HepG2 (cell line): ENCODE results near the gene CMKLR1. TPM values are rescaled to one million over a fixed set of nuclear protein-coding genes. Genes with fewer than 3 reads are reported as not detected.

ENCODE experiments used
- ATAC-seq: fragments of 200-7000 bp; cut with Tn5 transposase; 3 replicates; pipeline ENCODE4 v1.9.1; 2020; ENCODE audit warnings: mild to moderate bottlenecking, moderate library complexity
- Bru-seq: library from RNA; stranded (reverse); fragments of 400-500 nt; gene quantifications from one replicate; lab custom pipeline; 2021; lab: Mats Ljungman, UMichigan
- BruChase-seq, 2 experiments: library from RNA; stranded (reverse); fragments of 400-500 nt; gene quantifications; one replicate each; lab custom pipeline; 2021; lab: Mats Ljungman, UMichigan
- BruUV-seq: library from RNA; stranded (reverse); fragments of 400-500 nt; replicated peaks from 2 replicates; lab custom pipeline; 2021; lab: Mats Ljungman, UMichigan
- CTCF ChIA-PET: fragments of 300-600 bp; formaldehyde crosslinking; extraction: SDS; loops from one replicate; lab custom pipeline; 2021; ENCODE audit warnings: low total read pairs, inconsistent platforms, low intra/inter-chr PET ratio; lab: Yijun Ruan, JAX
- POLR2A ChIA-PET: fragments of 350-600 bp; sonication (Branson Sonifier 250); formaldehyde crosslinking; loops from one replicate; lab custom pipeline; 2020; ENCODE audit warnings: antibody characterized with exemption, inconsistent platforms; lab: Yijun Ruan, JAX
- DNase-seq: peaks from one replicate; pipeline ENCODE4 v3.0.0-alpha.2; 2015; ENCODE audit warnings: low spot score
- FAIRE-seq: peaks from 3 replicates; lab custom pipeline; 2011; peaks lifted over from hg19 to GRCh38; lab: Jason Lieb, UNC
- H2AFZ ChIP-seq: one replicate; pipeline ENCODE4 v1.6.1; 2011; ENCODE audit warnings: low read length, inconsistent platforms
- H3K27ac ChIP-seq: fragments of 300-600 bp; 3 replicates; pipeline ENCODE4 v1.8.0; 2011; ENCODE audit warnings: mixed run types, mild to moderate bottlenecking, mixed read lengths, low read length, inconsistent platforms; ENCODE audit not compliant: insufficient read depth; ENCODE audit errors: extremely low read length
- H3K27me3 ChIP-seq, 2 experiments: fragments of 200-600 bp in 1 of 2; 2 replicates in 1 of 2; 3 replicates in 1 of 2; pipeline versions ENCODE4 v1.6.0 to v1.8.0; 2011; ENCODE audit warnings: low read length in 2 of 2, mild to moderate bottlenecking in 2 of 2, moderate library complexity in 2 of 2, inconsistent platforms in 1 of 2; ENCODE audit not compliant: insufficient read depth in 2 of 2, control insufficient read depth in 1 of 2
- H3K36me3 ChIP-seq, 2 experiments: fragments of 200-600 bp in 1 of 2; replicated peaks in 1 of 2; 2 replicates in 1 of 2; 3 replicates in 1 of 2; pipeline versions ENCODE4 v1.5.1 to v1.8.0; 2011; ENCODE audit warnings: low read length in 2 of 2, inconsistent platforms in 1 of 2; ENCODE audit not compliant: insufficient read depth in 2 of 2, control insufficient read depth in 1 of 2
- H3K4me1 ChIP-seq: 2 replicates; pipeline ENCODE4 v1.5.1; 2012; ENCODE audit warnings: low read length, inconsistent platforms; ENCODE audit not compliant: insufficient read depth
- H3K4me2 ChIP-seq: 2 replicates; pipeline ENCODE4 v1.6.0; 2011; ENCODE audit warnings: low read depth, low read length, inconsistent platforms
- H3K4me3 ChIP-seq, 3 experiments: fragments of 200-600 bp in 1 of 3; sonication (generic), shearing (Covaris generic) in 1 of 3; replicated peaks in 1 of 3; 2 replicates each; pipeline ENCODE4 v1.5.1; 2011 to 2016; ENCODE audit warnings: low read length in 3 of 3, inconsistent platforms in 2 of 3, low read depth in 2 of 3, mild to moderate bottlenecking in 2 of 3, control low read depth in 1 of 3, mixed read lengths in 1 of 3; ENCODE audit not compliant: insufficient read depth in 1 of 3
- H3K79me2 ChIP-seq: one replicate; pipeline ENCODE4 v1.6.1; 2011; ENCODE audit warnings: low read length, inconsistent platforms; ENCODE audit not compliant: insufficient read depth
- H3K9ac ChIP-seq: 2 replicates; pipeline ENCODE4 v1.6.0; 2011; ENCODE audit warnings: mild to moderate bottlenecking, low read depth, low read length, inconsistent platforms; ENCODE audit not compliant: insufficient read depth
- H3K9me3 ChIP-seq: 2 replicates; pipeline ENCODE4 v1.5.1; 2012; ENCODE audit warnings: mild to moderate bottlenecking, low read length
- H4K20me1 ChIP-seq: 2 replicates; pipeline ENCODE4 v1.6.0; 2011; ENCODE audit warnings: inconsistent platforms, mild to moderate bottlenecking, low read length, moderate library complexity; ENCODE audit not compliant: insufficient read depth
- PITX1 ChIP-seq: sonication (generic); formaldehyde crosslinking; IDR thresholded peaks from 2 replicates; pipeline ENCODE4 v1.5.1; 2020; ENCODE audit warnings: mild to moderate bottlenecking, missing genetic modification reagents
- SOX6 ChIP-seq, 2 experiments: fragments of 450-650 bp in 1 of 2; sonication (generic) in 1 of 2; formaldehyde crosslinking in 1 of 2; IDR thresholded peaks; 2 replicates each; pipeline versions ENCODE4 v1.4.0 to v1.6.1; 2017 to 2020; ENCODE audit warnings: antibody characterized with exemption in 1 of 2, mild to moderate bottlenecking in 1 of 2, missing genetic modification reagents in 1 of 2
- ZBED4 ChIP-seq: sonication (generic); formaldehyde crosslinking; IDR thresholded peaks from 2 replicates; pipeline ENCODE4 v1.4.0; 2020; ENCODE audit warnings: missing genetic modification reagents, borderline replicate concordance
- ZNF207 ChIP-seq: fragments of 450-650 bp; IDR thresholded peaks from 2 replicates; pipeline ENCODE4 v1.6.1; 2016; ENCODE audit warnings: antibody characterized with exemption, borderline replicate concordance
- ZNF367 ChIP-seq: sonication (generic); formaldehyde crosslinking; IDR thresholded peaks from 2 replicates; pipeline ENCODE4 v1.4.0; 2020; ENCODE audit warnings: missing genetic modification reagents, borderline replicate concordance
- ZNF703 ChIP-seq: sonication (generic); formaldehyde crosslinking; IDR thresholded peaks from 2 replicates; pipeline ENCODE4 v1.5.1; 2020; ENCODE audit warnings: missing genetic modification reagents, mild to moderate bottlenecking, moderate library complexity, borderline replicate concordance
- WGBS: methylation state at CpG from one replicate; pipeline ENCODE4 v1.1.6; 2017; ENCODE audit warnings: low lambda C conversion rate; 5-methylcytosine and 5-hydroxymethylcytosine counted together
- in situ Hi-C: cut with HindIII; loops from 2 replicates; pipeline ENCODE4 v1.10.0; 2017; ENCODE audit warnings: low pct_unique_long_range_greater_than_20kb; ENCODE audit not compliant: extremely low pct_ligation_motif_present
- intact Hi-C: fragments of 100-400 bp; cut with micrococcal nuclease; formaldehyde crosslinking; loops from one replicate; pipeline ENCODE4 v1.10.0; 2022; ENCODE audit not compliant: unreplicated experiment
- long read RNA-seq, 2 experiments: library from RNA in 1 of 2; library from polyadenylated mRNA in 1 of 2; stranded (forward) in 1 of 2; unstranded in 1 of 2; transcript quantifications; one replicate each; pipeline ENCODE4 v2.0.0, GENCODE V29; 2019 to 2022
- polyA minus RNA-seq, 3 experiments: library from RNA; depleted of rRNA, polyadenylated mRNA; stranded (reverse); fragments of >200 nt; gene quantifications; 2 replicates each; pipeline ENCODE4 v1.2.3, GENCODE V29; 2011; ENCODE audit warnings: low replicate concordance in 1 of 3
- polyA plus RNA-seq, 8 experiments: library from polyadenylated mRNA; depleted of rRNA in 3 of 8; stranded (reverse) in 7 of 8; unstranded in 1 of 8; fragments of >200 nt; fragmentation: Illumina TruSeq in 4 of 8; extraction: Trizol in 4 of 8; gene quantifications; 2 replicates each; pipeline versions ENCODE4 v1.2.1 to v1.2.3, GENCODE V29; 2011 to 2016; ENCODE audit warnings: low read depth in 4 of 8, missing spikeins in 1 of 8, mixed read lengths in 1 of 8; ENCODE audit not compliant: insufficient read depth in 1 of 8
- total RNA-seq, 5 experiments: library from RNA; depleted of rRNA; stranded (reverse); fragments of >200 nt; fragmentation: Illumina TruSeq; extraction: Trizol; gene quantifications; 2 replicates each; pipeline ENCODE4 v1.2.3, GENCODE V29; 2016; ENCODE audit warnings: low read depth in 1 of 5
- TF ChIP-seq, protein P1 (sequence below): sonication (generic); formaldehyde crosslinking; IDR thresholded peaks from 2 replicates; pipeline ENCODE4 v1.4.0; 2020; ENCODE audit warnings: missing genetic modification reagents
- TF ChIP-seq, protein P2 (sequence below): sonication (generic); formaldehyde crosslinking; IDR thresholded peaks from 2 replicates; pipeline ENCODE4 v1.8.1; 2023; ENCODE audit warnings: mild to moderate bottlenecking, missing genetic modification reagents, borderline replicate concordance

Gene CMKLR1
- not detected in 2 replicates for total RNA-seq (2016; rRNA removed; fragmentation: Illumina TruSeq; extraction: Trizol)
- not detected in 2 replicates for total RNA-seq (2016; cell fraction: cytosol; rRNA removed; fragmentation: Illumina TruSeq; extraction: Trizol; ENCODE audit: low read depth)
- not detected in 2 replicates for total RNA-seq (2016; cell fraction: insoluble cytoplasmic fraction; rRNA removed; fragmentation: Illumina TruSeq; extraction: Trizol)
- total RNA-seq (2016; cell fraction: membrane; rRNA removed; fragmentation: Illumina TruSeq; extraction: Trizol), result not detected in 2 replicates
- total RNA-seq (2016; cell fraction: nucleus; rRNA removed; fragmentation: Illumina TruSeq; extraction: Trizol), result not detected in 2 replicates
- not detected in 2 replicates for polyA plus RNA-seq (2011; rRNA removed)
- polyA plus RNA-seq (2011; cell fraction: cytosol; rRNA removed), result 0.03 TPM in 1 of 2 replicates, not detected in the other
- polyA plus RNA-seq (2011; cell fraction: nucleus; rRNA removed), result not detected in 2 replicates
- not detected in 2 replicates for polyA plus RNA-seq (2012)
- not detected in 2 replicates for polyA plus RNA-seq (2016; cell fraction: cytosol; fragmentation: Illumina TruSeq; extraction: Trizol; ENCODE audit: low read depth)
- not detected in 2 replicates for polyA plus RNA-seq (2016; cell fraction: insoluble cytoplasmic fraction; fragmentation: Illumina TruSeq; extraction: Trizol; ENCODE audit: low read depth)
- polyA plus RNA-seq (2016; cell fraction: membrane; fragmentation: Illumina TruSeq; extraction: Trizol; ENCODE audit: low read depth), result not detected in 2 replicates
- not detected in 2 replicates for polyA plus RNA-seq (2016; cell fraction: nucleus; fragmentation: Illumina TruSeq; extraction: Trizol; ENCODE audit: insufficient read depth, low read depth)
- not detected in 2 replicates for polyA minus RNA-seq (2011; rRNA and poly(A)+ RNA removed; ENCODE audit: low replicate concordance)
- polyA minus RNA-seq (2011; cell fraction: cytosol; rRNA and poly(A)+ RNA removed), result not detected in 2 replicates
- polyA minus RNA-seq (2011; cell fraction: nucleus; rRNA and poly(A)+ RNA removed), result not detected in 2 replicates
- Bru-seq, nascent RNA, result percentile 11 among the genes with signal in this experiment
- BruChase-seq, experiment 1, labeled RNA remaining after a 6-hour chase, result percentile 3 among the genes with signal in this experiment
- percentile 8 among the genes with signal in this experiment for BruChase-seq, experiment 2, labeled RNA remaining after a 2-hour chase
- long read RNA-seq, experiment 1, result 0 reads
- long read RNA-seq, experiment 2, result 0 reads

GRCh38 chr12:108338915-108339657 lies at the start of gene CMKLR1:
TSS of gene CMKLR1 (minus strand) at chr12:108339311. CDS start at chr12:108293591, 45,720 bp downstream.
- intact Hi-C loops, result no loop called here
- ATAC-seq (peak; percentile 43; the same call in 1 of the 3 replicates), FAIRE-seq (no peak)
- no peak for TF ChIP-seq ZNF703
- no peak for TF ChIP-seq ZBED4 (CRISPR knock-in tag)
- TF ChIP-seq, protein P1, sequence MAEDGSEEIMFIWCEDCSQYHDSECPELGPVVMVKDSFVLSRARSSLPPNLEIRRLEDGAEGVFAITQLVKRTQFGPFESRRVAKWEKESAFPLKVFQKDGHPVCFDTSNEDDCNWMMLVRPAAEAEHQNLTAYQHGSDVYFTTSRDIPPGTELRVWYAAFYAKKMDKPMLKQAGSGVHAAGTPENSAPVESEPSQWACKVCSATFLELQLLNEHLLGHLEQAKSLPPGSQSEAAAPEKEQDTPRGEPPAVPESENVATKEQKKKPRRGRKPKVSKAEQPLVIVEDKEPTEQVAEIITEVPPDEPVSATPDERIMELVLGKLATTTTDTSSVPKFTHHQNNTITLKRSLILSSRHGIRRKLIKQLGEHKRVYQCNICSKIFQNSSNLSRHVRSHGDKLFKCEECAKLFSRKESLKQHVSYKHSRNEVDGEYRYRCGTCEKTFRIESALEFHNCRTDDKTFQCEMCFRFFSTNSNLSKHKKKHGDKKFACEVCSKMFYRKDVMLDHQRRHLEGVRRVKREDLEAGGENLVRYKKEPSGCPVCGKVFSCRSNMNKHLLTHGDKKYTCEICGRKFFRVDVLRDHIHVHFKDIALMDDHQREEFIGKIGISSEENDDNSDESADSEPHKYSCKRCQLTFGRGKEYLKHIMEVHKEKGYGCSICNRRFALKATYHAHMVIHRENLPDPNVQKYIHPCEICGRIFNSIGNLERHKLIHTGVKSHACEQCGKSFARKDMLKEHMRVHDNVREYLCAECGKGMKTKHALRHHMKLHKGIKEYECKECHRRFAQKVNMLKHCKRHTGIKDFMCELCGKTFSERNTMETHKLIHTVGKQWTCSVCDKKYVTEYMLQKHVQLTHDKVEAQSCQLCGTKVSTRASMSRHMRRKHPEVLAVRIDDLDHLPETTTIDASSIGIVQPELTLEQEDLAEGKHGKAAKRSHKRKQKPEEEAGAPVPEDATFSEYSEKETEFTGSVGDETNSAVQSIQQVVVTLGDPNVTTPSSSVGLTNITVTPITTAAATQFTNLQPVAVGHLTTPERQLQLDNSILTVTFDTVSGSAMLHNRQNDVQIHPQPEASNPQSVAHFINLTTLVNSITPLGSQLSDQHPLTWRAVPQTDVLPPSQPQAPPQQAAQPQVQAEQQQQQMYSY (CRISPR knock-in tag), result no peak
- TF ChIP-seq SOX6 (IDR thresholded peaks at IDR 0.05), result no peak
- TF ChIP-seq SOX6 (CRISPR knock-in tag; IDR thresholded peaks at IDR 0.05), result no peak
- TF ChIP-seq ZNF207, result no peak
- TF ChIP-seq, protein P2, sequence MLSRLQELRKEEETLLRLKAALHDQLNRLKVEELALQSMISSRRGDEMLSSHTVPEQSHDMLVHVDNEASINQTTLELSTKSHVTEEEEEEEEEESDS (CRISPR knock-in tag), result no peak
- TF ChIP-seq PITX1 (CRISPR knock-in tag), result no peak
- no peak for TF ChIP-seq ZNF367 (CRISPR knock-in tag)

More at GRCh38 chr12:108338915-108339657, at the start of gene CMKLR1:
- WGBS, result 26% methylated on average over 16 of the region's 24 CpGs
- no peak within 1 kb of the TSS for H3K9ac ChIP-seq
- in situ Hi-C loops, result no loop called here
- no peak within 1 kb of the TSS for H2AFZ ChIP-seq
- no peaks in the 10 kb centered on the region for H3K4me1 ChIP-seq
- no peak within 1 kb of the TSS for H3K27ac ChIP-seq
- no peaks in the 10 kb centered on the region for H3K79me2 ChIP-seq
- ChIA-PET CTCF (no interaction called here), POLR2A (no interaction called here)
- no peak within 1 kb of the TSS for H3K4me2 ChIP-seq
- no peaks in the 10 kb centered on the region for H3K36me3 ChIP-seq
- no peaks in the 10 kb centered on the region for H4K20me1 ChIP-seq
- BruUV-seq, result no TSS peak
- peaks cover 5 to 28% of the 10 kb centered on the region in 2 experiments; a peak in 4 of 5 replicates for H3K27me3 ChIP-seq
- no peaks in the 10 kb centered on the region for H3K9me3 ChIP-seq
- DNase-seq, result no peak
- H3K4me3 ChIP-seq, result no peak within 1 kb of the TSS
